ENCODE measurements around the gene TUBB8. TPM values are rescaled to one million over a fixed set of nuclear protein-coding genes. Genes with fewer than 3 reads are reported as not detected.
"Not testable (repeated sequence)": the region's sequence is repeated elsewhere in the genome, so short reads cannot be mapped to it uniquely, and the experiment has no call there.

TUBB8 gene
- polyA plus RNA-seq, 5 donors: 0.49 to 0.86 (median 0.76) TPM

DNA sequence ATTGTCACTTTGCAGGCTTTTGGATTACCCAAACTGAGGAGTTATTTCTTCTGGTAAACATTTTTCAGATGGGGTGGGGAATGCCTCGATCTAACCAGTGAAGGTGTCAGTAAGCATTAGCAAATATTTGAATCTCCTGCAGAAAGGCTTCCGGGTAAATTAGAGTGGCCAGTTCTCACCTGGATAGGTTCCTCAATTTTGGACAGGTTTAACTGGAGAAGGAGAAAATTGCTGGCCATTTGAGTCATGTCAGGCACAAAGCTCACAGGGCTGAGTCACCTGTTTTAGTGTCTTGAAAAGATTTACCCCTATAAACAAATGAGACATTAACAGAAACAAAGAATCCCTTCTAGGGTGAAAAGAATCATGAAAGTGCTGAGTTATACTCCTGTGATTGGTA is 830 bp upstream of the TUBB8 start:
- DNase-seq: not testable (repeated sequence)

DNA sequence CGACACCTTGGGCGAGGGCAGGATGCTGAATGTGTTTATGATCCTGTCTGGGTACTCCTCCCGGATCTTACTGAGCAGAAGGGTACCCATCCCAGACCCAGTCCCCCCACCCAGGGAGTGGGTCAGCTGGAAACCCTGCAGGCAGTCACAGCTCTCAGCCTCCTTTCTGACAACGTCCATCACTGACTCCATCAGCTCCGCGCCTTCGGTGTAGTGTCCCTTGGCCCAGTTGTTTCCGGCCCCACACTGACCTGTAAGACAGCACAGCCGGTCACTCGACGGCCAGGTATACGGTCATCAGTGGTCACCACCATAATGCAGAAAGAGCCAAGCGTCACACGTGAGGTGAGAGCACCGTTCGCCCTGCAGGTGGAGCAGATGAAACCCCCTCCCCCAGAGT is 1.2 kb downstream of the TUBB8 start:
- not testable (repeated sequence) for DNase-seq

DNA sequence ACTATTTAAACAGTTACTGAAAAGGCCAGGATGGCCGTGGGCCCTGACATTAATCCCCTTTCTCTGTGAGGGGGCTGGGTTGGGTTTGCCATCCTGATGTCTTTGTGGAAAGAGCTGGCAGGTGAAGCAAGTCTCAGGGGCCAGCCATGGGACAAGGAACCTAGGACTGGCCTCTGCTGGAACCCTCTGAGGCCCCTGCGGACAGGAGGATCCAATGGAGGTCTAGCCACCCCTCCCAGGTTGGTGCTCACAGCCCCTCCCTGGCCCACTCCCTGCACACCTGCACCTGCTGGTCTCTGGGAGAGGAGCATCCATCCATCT is 35.8 kb downstream of the TUBB8 start:
- not testable (repeated sequence) for DNase-seq

DNA sequence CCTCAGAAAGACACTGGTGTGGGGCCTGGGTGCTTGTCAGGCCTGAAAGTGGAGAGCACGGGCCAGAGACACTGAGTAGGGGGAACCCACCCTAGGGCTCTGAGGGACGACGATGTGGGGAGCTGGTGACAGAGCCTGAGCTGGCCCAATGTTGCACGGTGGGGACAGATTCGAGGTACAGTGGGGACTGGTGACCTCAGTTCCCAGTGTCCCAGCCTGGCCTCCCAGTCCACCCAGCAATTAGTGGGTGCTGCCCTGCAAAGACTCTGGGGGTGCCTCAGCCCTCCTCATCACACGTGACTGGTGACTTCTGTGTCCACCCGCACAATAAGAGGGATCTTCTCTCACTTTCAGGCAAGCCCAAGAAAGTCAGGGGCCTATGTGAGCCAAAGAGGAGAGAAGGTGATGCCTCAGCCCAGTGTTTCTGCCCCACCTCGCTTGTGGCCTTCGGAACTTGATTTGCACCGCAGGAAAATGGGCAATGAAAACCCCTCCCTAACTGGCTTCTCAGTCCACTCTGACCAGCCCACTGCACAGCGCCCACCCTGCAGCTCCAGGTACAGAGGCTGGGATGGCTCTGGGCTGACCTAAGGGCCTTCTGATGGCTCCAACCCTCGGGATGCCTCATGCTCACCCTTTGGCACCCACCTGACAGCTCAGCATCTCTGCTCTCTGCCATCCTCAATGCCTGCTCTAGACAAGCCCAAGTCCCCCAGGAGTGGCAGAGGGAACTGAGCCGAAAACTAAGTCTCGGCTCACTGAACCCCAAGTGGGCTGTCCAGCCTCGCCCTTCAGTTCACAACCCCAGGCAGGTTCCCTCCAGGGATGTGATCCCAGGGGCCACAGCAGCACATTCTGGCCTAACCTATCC is 36.4 kb downstream of the TUBB8 start:
- DNase-seq: not testable (repeated sequence)

DNA sequence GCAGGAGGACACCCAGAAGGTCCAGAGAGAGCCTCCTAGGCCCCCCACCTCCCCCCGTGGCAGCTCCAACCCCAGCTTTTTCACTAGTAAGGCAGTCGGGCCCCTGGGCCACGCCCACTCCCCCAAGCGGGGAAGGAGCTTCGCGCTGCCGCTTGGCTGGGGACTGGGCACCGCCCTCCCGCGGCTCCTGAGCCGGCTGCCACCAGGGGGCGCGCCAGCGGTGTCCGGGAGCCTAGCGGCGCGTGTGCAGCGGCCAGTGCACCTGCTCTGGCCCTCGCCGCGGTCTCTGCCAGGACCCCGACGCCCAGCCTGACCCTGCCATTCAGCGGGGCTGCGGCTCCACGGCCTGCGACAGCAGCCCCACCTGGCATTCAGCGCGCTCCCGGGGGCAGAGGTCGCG is 37.8 kb downstream of the TUBB8 start:
- DNase-seq: not testable (repeated sequence)

DNA sequence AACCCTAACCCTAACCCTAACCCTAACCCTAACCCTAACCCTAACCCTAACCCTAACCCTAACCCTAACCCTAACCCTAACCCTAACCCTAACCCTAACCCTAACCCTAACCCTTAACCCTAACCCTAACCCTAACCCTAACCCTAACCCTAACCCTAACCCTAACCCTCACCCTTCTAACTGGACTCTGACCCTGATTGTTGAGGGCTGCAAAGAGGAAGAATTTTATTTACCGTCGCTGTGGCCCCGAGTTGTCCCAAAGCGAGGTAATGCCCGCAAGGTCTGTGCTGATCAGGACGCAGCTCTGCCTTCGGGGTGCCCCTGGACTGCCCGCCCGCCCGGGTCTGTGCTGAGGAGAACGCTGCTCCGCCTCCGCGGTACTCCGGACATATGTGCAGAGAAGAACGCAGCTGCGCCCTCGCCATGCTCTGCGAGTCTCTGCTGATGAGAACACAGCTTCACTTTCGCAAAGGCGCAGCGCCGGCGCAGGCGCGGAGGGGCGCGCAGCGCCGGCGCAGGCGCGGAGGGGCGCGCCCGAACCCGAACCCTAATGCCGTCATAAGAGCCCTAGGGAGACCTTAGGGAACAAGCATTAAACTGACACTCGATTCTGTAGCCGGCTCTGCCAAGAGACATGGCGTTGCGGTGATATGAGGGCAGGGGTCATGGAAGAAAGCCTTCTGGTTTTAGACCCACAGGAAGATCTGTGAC is 38.7 kb downstream of the TUBB8 start:
- not testable (repeated sequence) for DNase-seq

Other genes starting within 250 kb of the TUBB8 start
- gene ZMYND11, start 86.2 kb upstream of the TUBB8 start, polyA plus RNA-seq (ENCODE audit: insufficient read depth in 1 of 5, insufficient read length in 5 of 5, low replicate concordance in 1 of 5): 100 to 1,000 TPM in 4 of 5 donors, 10 to 100 TPM in 1; 87.6 to 131 (median 124) TPM

Data from right lung (tissue), 5 donors.